GM18520 (cell line): Measurements from ENCODE around the gene COL4A1.

Experiments used
- ATAC-seq: cut with Tn5 transposase; IDR thresholded peaks from one replicate; pipeline ENCODE4 v1.9.1; 2021; ENCODE audit not compliant: unreplicated experiment

Gene COL4A1

GRCh38 chr13:110309661-110310524, 2.9 kb upstream of the COL4A1 start:
- ATAC-seq = no peak

DNA sequence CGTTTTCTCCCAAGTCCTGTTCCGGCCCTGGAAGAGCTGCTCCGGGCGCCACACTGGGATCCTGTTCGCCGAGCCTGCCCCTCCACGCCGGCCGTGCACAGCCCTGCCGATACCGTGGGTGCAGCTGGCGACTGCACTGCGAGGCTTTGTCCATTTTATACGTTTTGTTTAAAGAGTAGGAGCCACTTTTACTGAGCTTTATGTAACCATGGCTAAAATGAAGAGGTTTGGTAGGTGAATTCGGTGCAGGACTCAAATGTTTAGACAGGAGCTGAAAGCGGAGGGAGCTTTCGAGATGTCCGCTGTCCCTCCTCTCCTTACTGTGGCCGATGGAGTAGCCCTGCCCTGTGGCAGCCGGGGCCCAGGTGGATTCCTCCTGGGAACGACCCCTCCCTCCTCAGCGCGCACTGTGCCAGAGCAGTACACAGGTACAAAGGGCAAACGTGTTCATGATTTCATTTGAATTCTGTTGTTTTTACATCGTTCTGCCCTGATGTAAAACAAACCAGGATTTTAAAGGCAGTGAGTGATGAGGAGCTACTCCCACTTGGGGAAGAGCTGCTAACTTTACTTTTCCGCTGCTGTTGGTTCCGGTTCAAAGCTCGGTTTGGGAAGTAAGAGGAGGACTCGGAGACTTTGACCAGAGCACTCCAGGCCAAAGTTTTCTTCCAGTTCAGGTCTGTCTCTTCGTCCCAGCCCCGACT, 1.9 kb upstream of the COL4A1 start:
- ATAC-seq = no peak

GRCh38 chr13:110307767-110308655, 1.1 kb upstream of the COL4A1 start:
- no peak for ATAC-seq

DNA sequence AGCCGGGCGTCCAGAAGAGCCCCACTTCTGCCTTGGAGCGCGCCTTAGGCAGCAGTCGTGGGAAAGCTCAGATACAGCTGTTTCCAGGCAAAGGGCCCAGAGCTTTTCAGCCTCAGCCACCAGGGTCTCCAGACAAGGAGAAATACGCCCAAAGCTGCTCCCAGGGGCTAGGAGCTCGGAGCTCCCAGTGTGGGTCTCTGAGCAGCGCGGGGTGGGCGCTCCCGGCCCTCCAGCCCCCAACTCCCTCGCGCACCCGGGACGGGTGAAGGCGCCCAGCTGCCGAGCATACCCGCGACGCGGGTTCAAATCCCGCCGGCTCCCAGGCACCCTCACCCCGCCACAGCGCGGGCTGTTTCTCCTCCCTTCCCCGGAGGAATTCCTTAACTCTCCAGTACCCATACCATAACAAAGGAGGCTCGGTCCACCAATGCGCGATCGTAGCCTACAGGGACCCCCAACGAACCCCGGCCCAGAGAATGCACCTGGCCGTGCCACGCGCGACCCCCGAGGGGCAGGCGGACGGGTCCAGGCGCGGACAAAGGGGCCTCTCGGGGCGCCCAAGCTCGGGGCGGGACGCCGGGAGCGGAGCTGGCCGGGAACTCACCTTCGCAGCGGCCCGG, 507 bp downstream of the COL4A1 start:
- ATAC-seq = no peak

GRCh38 chr13:110305949-110306339, 1.0 kb downstream of the COL4A1 start:
- ATAC-seq = no peak

GRCh38 chr13:110305544-110305943, 1.4 kb downstream of the COL4A1 start:
- no peak for ATAC-seq

GRCh38 chr13:110305001-110305400, 2.0 kb downstream of the COL4A1 start:
- ATAC-seq = no peak

DNA sequence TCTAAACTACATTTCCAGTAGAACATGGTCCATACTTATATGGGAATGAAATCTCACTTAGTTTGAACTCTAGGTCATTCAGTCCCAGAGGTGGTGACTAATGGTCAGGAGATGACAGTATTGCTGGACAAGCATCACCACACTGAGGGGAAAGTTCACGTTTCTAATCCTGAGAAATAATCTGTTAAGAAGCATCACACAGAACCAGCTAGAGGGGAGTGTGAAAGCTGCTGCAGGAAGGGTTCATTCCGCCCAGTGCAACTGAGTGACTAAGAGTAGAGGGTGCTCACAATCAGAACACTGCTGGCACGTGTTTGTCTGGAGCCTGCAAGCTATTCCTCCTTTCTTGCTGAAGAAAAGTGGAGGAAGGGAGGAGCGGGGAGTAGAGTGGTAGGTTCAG, 2.7 kb downstream of the COL4A1 start:
- no peak for ATAC-seq

DNA sequence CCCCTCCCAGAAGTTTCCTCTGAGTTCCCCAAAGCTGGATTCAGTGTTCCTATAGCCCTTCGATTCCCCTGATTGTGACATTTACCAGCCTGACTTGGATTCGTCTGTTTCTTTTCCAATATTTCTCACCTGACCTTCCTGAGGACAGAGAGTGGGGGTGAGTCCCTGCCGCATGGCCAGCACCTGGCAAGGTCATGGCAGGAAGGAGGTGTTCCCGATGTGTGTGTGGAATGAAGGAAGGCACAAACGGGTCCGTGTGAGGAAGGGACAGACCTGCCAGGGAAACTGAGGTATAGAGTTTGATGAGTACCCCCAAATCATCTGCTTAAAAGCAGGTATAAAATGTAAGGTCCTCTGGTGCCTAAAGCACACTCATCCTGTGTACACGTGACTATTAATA, 3.3 kb downstream of the COL4A1 start:
- ATAC-seq = no peak

GRCh38 chr13:110302997-110303396, 4.0 kb downstream of the COL4A1 start:
- ATAC-seq = no peak

DNA sequence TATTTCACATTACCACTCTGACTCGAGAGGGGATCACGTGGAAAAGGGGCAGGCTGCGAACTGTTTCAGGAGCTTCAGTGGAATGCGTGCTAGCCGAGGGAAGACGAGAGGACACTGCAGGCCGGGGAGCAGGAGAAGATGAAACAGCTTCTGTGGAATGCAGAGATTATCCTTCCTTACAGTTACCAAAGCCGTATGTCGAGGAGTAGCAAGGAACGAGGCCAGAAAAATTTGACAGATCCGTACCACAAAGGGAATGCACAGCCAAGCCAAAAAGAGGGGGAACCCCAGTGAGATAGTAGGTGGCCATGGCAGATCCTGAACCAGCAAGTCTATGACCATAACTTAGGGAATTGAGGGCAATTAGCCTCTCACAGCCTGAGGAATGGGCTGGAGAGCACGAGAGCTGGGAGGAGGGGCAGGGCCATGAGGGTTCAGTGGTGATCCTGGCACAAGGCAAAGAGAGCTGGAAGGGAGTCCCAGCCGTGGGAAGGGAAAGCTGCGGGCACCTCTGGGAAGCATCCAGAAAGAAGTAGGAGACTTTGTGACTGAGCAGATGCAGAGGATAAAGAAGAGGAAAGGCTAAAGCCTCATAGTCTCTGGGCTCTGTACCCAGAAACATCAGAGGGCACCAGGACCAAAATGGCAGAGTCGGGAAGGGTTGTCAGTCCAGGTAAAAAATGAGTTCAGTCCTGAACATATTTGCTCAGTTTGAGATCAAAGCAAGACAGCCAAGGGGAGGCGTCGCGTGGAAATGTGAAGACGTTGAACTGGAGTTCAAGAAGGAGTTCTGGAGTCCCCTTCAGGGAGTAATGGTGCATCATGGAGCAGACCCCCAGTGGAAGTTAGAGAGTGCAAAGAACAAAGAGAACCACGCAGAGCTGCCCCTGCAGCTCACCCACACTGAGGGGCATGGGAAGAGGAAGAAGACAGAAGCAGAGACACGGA, 5.1 kb downstream of the COL4A1 start:
- no peak for ATAC-seq

- no peak for ATAC-seq
These were observed 5.9 kb downstream of the COL4A1 start for GRCh38 chr13:110301083-110301482.

DNA sequence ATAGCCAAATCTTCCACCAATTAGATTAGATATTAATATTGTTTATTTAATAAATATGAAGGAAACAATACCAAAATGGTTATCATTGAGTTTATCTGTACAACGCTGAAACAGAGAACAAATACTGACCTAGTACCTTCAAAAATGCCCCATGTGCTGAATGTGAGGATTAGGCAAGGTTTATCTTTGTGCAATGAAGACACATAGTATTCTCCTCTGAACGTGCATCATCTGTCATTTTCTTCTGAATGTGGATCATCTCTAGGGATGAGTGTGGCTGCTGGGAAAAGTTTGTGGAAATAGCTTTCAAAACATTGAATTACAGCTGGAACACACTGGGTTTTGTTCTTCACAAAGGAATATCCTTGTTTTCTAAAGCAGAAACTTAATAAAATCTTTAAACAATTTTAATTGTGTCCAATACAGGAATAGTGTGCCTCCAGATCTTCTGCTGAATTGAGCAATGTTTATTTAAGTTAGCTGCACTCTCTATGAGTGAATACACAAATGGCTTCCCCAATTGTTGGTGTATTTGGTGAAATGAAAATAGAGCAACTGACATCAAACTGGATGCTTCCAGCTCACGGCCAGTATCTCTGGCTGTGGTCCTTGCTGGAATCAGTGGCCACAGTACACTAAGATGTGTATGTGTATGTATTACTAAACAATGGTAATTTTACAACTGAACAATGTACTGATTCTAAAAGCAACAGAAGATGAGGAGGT, 6.7 kb downstream of the COL4A1 start:
- ATAC-seq = no peak

DNA sequence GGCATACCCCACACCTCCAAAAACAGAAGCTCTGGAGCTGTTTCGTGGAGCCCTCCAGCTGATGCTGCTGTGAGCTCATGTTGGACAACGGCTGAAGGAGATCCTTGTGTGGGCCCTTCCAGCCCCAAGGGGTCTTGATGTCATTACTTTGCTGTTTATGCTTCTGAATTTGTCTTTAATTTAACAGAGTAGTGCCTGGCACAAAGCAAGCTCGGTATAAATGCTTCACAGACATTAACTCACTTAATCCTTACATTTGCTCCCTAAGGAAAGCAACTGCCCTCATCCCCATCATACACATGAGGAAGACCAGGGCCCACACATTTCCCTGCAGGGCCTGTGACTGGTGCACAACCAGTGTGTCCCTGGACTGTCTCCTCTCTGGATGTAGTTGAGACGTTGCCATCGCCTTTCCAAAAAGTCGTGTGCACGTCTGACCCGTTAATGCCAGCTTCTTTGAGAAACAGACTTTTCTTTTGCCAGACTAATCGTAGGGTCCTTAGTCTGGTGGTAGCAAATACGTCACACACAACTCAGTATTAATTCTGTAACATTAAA, 7.6 kb downstream of the COL4A1 start:
- ATAC-seq = no peak

GRCh38 chr13:110298505-110299282, 8.3 kb downstream of the COL4A1 start:
- ATAC-seq = no peak

DNA sequence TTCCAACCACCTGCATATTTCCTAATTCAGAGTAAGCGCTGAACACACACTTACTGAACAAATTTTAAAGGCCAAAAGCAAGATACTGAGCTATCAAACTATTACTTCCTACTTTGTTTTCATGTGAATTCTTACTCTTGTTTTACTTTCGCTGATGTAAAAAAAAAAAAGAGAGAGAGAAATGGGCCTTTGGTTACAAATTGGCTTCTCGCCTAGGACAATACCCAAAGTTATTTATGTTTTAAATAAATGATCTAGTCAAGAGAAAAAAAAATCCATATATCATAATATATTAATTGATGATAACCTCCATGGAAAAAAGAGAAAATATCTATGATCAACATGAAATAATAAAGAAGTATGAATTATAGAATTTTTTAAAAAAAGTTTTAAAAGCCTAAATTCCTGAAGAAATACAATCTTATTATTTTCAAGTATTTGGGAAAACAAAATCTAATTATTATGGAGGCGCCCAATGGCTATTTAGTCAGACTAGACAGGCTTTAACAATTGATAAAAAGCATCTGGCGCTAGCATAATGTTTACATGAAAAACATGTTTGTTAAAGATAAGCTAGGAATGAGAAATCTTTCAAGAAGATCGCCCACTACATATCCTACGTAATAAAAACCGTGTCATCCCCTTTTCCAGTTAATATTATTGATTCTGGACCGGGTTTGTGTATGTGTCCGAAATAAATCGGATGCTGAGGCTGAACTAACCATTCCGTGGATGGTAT, 9.0 kb downstream of the COL4A1 start:
- no peak for ATAC-seq

GRCh38 chr13:110297011-110297410, 9.9 kb downstream of the COL4A1 start:
- ATAC-seq = no peak
